Gastrocnemius medialis (tissue), 4 donors: ENCODE results near the gene ARID5A.

Experiments
- CTCF ChIP-seq, 5 experiments: fragments of 450-650 bp in 3 of 5; fragments of 200-600 bp in 2 of 5; sonication (generic) in 2 of 5; IDR thresholded peaks in 4 of 5; conservative IDR thresholded peaks in 1 of 5; 1 replicate in 4 of 5; 2 replicates in 1 of 5; pipeline ENCODE4 v1.5.1; 2016 to 2019; ENCODE audit warnings: antibody characterized with exemption in 5 of 5, mild to moderate bottlenecking in 3 of 5, moderate library complexity in 3 of 5
- POLR2A ChIP-seq, 2 donors: fragments of 450-650 bp; IDR thresholded peaks; one replicate each; pipeline ENCODE4 v1.6.1; 2017; ENCODE audit warnings: antibody characterized with exemption in 2 of 2, mild to moderate bottlenecking in 2 of 2, moderate library complexity in 2 of 2

- TF ChIP-seq CTCF (IDR thresholded peaks at IDR 0.05 in 4 of 5, conservative IDR thresholded peaks at IDR 0.05 in 1 of 5) (no peak), POLR2A (IDR thresholded peaks at IDR 0.05) (no peak)
Observed at GRCh38 chr2:96501886-96502810, 34.4 kb upstream of the ARID5A start.
